Endothelial cell (in vitro differentiated cells): ENCODE data around the gene BSN. TPM values are rescaled to one million over a fixed set of nuclear protein-coding genes. Genes with fewer than 3 reads are reported as not detected.

ENCODE experiments used
- DNase-seq: peaks from one replicate; pipeline ENCODE4 v3.0.0; 2021; ENCODE audit warnings: low spot score
- H3K27ac Mint-ChIP-seq: one replicate; pipeline ENCODE4 v1.8.0; 2021; ENCODE audit warnings: mixed read lengths, inconsistent platforms; ENCODE audit not compliant: unreplicated experiment
- H3K27me3 Mint-ChIP-seq: one replicate; pipeline ENCODE4 v1.8.0; 2021; ENCODE audit warnings: mild to moderate bottlenecking, moderate library complexity, mixed read lengths, inconsistent platforms; ENCODE audit not compliant: unreplicated experiment
- H3K36me3 Mint-ChIP-seq: one replicate; pipeline ENCODE4 v1.8.0; 2021; ENCODE audit warnings: mild to moderate bottlenecking, low read depth, mixed read lengths, inconsistent platforms; ENCODE audit not compliant: unreplicated experiment
- H3K4me1 Mint-ChIP-seq: one replicate; pipeline ENCODE4 v1.8.0; 2021; ENCODE audit warnings: mild to moderate bottlenecking, mixed read lengths, inconsistent platforms; ENCODE audit not compliant: unreplicated experiment
- H3K4me3 Mint-ChIP-seq: one replicate; pipeline ENCODE4 v1.8.0; 2021; ENCODE audit warnings: mild to moderate bottlenecking, mixed read lengths, inconsistent platforms; ENCODE audit not compliant: unreplicated experiment
- H3K9me3 Mint-ChIP-seq: one replicate; pipeline ENCODE4 v1.8.0; 2021; ENCODE audit warnings: mixed read lengths, inconsistent platforms; ENCODE audit not compliant: unreplicated experiment
- CTCF ChIP-seq: fragments of 200-600 bp; sonication (generic); IDR thresholded peaks from one replicate; pipeline ENCODE4 v1.5.0; 2021; ENCODE audit warnings: antibody characterized with exemption; ENCODE audit not compliant: unreplicated experiment
- total RNA-seq: library from RNA; stranded (reverse); fragmentation: NEBNext Ultra II Directional; extraction: Animal tissue kit (Norgen Biotek cat#: 25700); gene quantifications from one replicate; pipeline ENCODE4 v1.2.1, GENCODE V29; 2021; ENCODE audit not compliant: unreplicated experiment

Gene BSN
- total RNA-seq, 1 donor from 2014 or later = 2.4 TPM

- H3K27me3 Mint-ChIP-seq = peaks cover 10% of the 10 kb centered on the region
- H3K4me3 Mint-ChIP-seq = peak overlapping the region; percentile 62
- no peak for TF ChIP-seq CTCF
- no peak for DNase-seq
- H3K9me3 Mint-ChIP-seq = no peaks in the 10 kb centered on the region
- H3K27ac Mint-ChIP-seq = no peak overlapping the region
- peaks cover 10% of the 10 kb centered on the region for H3K36me3 Mint-ChIP-seq
- H3K4me1 Mint-ChIP-seq = peaks cover 16% of the 10 kb centered on the region
Measured at GRCh38 chr3:49674497-49674983, 120.3 kb downstream of the BSN start.

GRCh38 chr3:49675912-49676311 lies 121.6 kb downstream of the BSN start:
- TF ChIP-seq CTCF = no peak
- H3K4me3 Mint-ChIP-seq = no peak overlapping the region
- H3K36me3 Mint-ChIP-seq = peaks cover 16% of the 10 kb centered on the region
- peaks cover 10% of the 10 kb centered on the region for H3K27me3 Mint-ChIP-seq
- peaks cover 16% of the 10 kb centered on the region for H3K4me1 Mint-ChIP-seq
- H3K9me3 Mint-ChIP-seq = no peaks in the 10 kb centered on the region
- no peak overlapping the region for H3K27ac Mint-ChIP-seq
- no peak for DNase-seq

- TF ChIP-seq CTCF = no peak
- no peak overlapping the region for H3K4me3 Mint-ChIP-seq
- no peaks in the 10 kb centered on the region for H3K9me3 Mint-ChIP-seq
- no peak overlapping the region for H3K27ac Mint-ChIP-seq
- no peaks in the 10 kb centered on the region for H3K4me1 Mint-ChIP-seq
- peaks cover 11% of the 10 kb centered on the region for H3K27me3 Mint-ChIP-seq
- H3K36me3 Mint-ChIP-seq = peaks cover 16% of the 10 kb centered on the region
- no peak for DNase-seq
Measured at GRCh38 chr3:49680493-49681231, 126.4 kb downstream of the BSN start.

- peaks cover 11% of the 10 kb centered on the region for H3K36me3 Mint-ChIP-seq
- H3K27ac Mint-ChIP-seq = no peak overlapping the region
Measured at GRCh38 chr3:49681232-49681522, 126.9 kb downstream of the BSN start.

More at GRCh38 chr3:49681232-49681522, 126.9 kb downstream of the BSN start:
- H3K4me1 Mint-ChIP-seq = no peaks in the 10 kb centered on the region
- no peak for DNase-seq
- peaks cover 9% of the 10 kb centered on the region for H3K27me3 Mint-ChIP-seq
- TF ChIP-seq CTCF = no peak
- no peak overlapping the region for H3K4me3 Mint-ChIP-seq
- no peaks in the 10 kb centered on the region for H3K9me3 Mint-ChIP-seq
